Astrocyte (in vitro differentiated cells and primary cell): ENCODE measurements around the gene FAM107B. TPM values are rescaled to one million over a fixed set of nuclear protein-coding genes. Genes with fewer than 3 reads are reported as not detected.
"Not testable (repeated sequence)": the region's sequence is repeated elsewhere in the genome, so short reads cannot be mapped to it uniquely, and the experiment has no call there.

ENCODE experiments used
- DNase-seq: peaks from one replicate; pipeline ENCODE4 v3.0.0-alpha.2; 2010; ENCODE audit warnings: low read depth
- FAIRE-seq: peaks from 2 replicates; lab custom pipeline; 2011; peaks lifted over from hg19 to GRCh38; lab: Jason Lieb, UNC
- H2AFZ ChIP-seq: 2 replicates; pipeline ENCODE4 v1.6.0; 2012; ENCODE audit warnings: low read depth, low read length, inconsistent platforms
- H3K27ac ChIP-seq: 2 replicates; pipeline ENCODE4 v1.5.1; 2011; ENCODE audit warnings: low read depth, low read length, inconsistent platforms
- H3K27me3 ChIP-seq: 2 replicates; pipeline ENCODE4 v1.6.0; 2011; ENCODE audit warnings: low read length, inconsistent platforms; ENCODE audit not compliant: insufficient read depth
- H3K36me3 ChIP-seq: 2 replicates; pipeline ENCODE4 v1.5.1; 2011; ENCODE audit warnings: low read length, inconsistent platforms; ENCODE audit not compliant: insufficient read depth
- H3K4me1 ChIP-seq: 2 replicates; pipeline ENCODE4 v1.5.1; 2011; ENCODE audit warnings: low read length, inconsistent platforms; ENCODE audit not compliant: insufficient read depth
- H3K4me2 ChIP-seq: 2 replicates; pipeline ENCODE4 v1.6.0; 2012; ENCODE audit warnings: low read length, inconsistent platforms
- H3K4me3 ChIP-seq: 2 replicates; pipeline ENCODE4 v1.5.1; 2011; ENCODE audit warnings: low read depth, mild to moderate bottlenecking, low read length, inconsistent platforms; ENCODE audit not compliant: insufficient read depth
- H3K79me2 ChIP-seq: 2 replicates; pipeline ENCODE4 v1.6.0; 2012; ENCODE audit warnings: mild to moderate bottlenecking, low read length, inconsistent platforms; ENCODE audit not compliant: insufficient read depth
- H3K9ac ChIP-seq: 2 replicates; pipeline ENCODE4 v1.6.0; 2012; ENCODE audit warnings: mild to moderate bottlenecking, low read length, inconsistent platforms
- H3K9me3 ChIP-seq: 2 replicates; pipeline ENCODE4 v1.5.1; 2012; ENCODE audit warnings: low read depth, mild to moderate bottlenecking, low read length, inconsistent platforms; ENCODE audit not compliant: insufficient read depth
- H4K20me1 ChIP-seq: 2 replicates; pipeline ENCODE4 v1.6.0; 2012; ENCODE audit warnings: low read length, inconsistent platforms; ENCODE audit not compliant: insufficient read depth
- H3K27ac Mint-ChIP-seq: one replicate; pipeline ENCODE4 v1.8.0; 2021; ENCODE audit warnings: mild to moderate bottlenecking, mixed read lengths; ENCODE audit not compliant: unreplicated experiment
- H3K27me3 Mint-ChIP-seq: one replicate; pipeline ENCODE4 v1.8.0; 2021; ENCODE audit warnings: low read depth, mixed read lengths; ENCODE audit not compliant: unreplicated experiment
- H3K36me3 Mint-ChIP-seq: one replicate; pipeline ENCODE4 v1.8.0; 2021; ENCODE audit warnings: low read depth, mixed read lengths; ENCODE audit not compliant: unreplicated experiment
- H3K4me1 Mint-ChIP-seq: one replicate; pipeline ENCODE4 v1.8.0; 2021; ENCODE audit warnings: low read depth, mixed read lengths; ENCODE audit not compliant: unreplicated experiment
- H3K4me3 Mint-ChIP-seq: one replicate; pipeline ENCODE4 v1.8.0; 2021; ENCODE audit warnings: mild to moderate bottlenecking, moderate library complexity, mixed read lengths; ENCODE audit not compliant: unreplicated experiment
- H3K9me3 Mint-ChIP-seq: one replicate; pipeline ENCODE4 v1.8.0; 2021; ENCODE audit warnings: mild to moderate bottlenecking, mixed read lengths; ENCODE audit not compliant: unreplicated experiment
- CTCF ChIP-seq: IDR thresholded peaks from 2 replicates; pipeline ENCODE4 v1.5.1; 2011; ENCODE audit warnings: low read depth, mild to moderate bottlenecking, inconsistent platforms, low read length, moderate library complexity; ENCODE audit not compliant: insufficient read depth
- EZH2 ChIP-seq: IDR thresholded peaks from 2 replicates; pipeline ENCODE4 v1.6.1; 2012; ENCODE audit warnings: mild to moderate bottlenecking, low read length, inconsistent platforms; ENCODE audit not compliant: insufficient read depth
- total RNA-seq: library from RNA; stranded (reverse); gene quantifications from 2 replicates; pipeline ENCODE4 v1.2.1, GENCODE V29; 2021

Gene FAM107B
- total RNA-seq, 1 donor from 2014 or later = 36.0 TPM

DNA sequence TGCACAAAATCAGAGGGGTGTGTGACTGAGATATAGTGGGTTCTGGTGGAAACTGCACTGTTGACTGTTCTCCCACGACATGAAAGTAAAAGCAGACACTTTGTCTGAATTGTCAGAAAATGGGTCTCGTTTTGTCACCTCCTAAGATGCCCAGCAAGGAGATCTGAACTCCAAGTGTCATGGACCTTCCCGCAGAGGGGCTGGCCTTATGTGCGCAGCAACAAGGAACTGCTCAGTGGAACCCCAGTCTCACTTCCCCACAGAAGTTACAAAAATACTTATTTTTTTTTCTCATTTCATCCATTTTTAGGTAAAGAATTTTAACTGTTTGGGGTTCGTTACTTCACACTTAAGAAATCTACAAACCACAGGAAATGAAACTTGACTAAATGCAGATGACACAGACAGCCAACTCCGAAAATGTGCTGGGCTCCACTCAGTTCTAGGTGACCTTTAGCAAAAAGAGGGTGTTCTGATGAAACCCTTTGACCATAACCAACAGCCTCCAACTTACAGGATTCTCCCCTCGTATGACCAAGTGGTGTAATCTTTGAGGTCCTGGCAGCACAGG is 115.0 kb downstream of the FAM107B start:
- H4K20me1 ChIP-seq = no peaks in the 10 kb centered on the region
- no peaks in the 10 kb centered on the region for H3K9me3 Mint-ChIP-seq
- DNase-seq (no peak), FAIRE-seq (no peak)
- peaks cover 2% of the 10 kb centered on the region for H3K27me3 Mint-ChIP-seq
- H3K4me1 ChIP-seq = peaks cover 6% of the 10 kb centered on the region
- H3K4me2 ChIP-seq = no peak overlapping the region
- H3K36me3 Mint-ChIP-seq = no peaks in the 10 kb centered on the region
- H3K27ac ChIP-seq = no peak overlapping the region
- H3K4me1 Mint-ChIP-seq = peaks cover 11% of the 10 kb centered on the region
- no peak overlapping the region for H3K4me3 ChIP-seq
- TF ChIP-seq EZH2 (no peak), CTCF (no peak)
- H3K79me2 ChIP-seq = no peaks in the 10 kb centered on the region
- H3K9me3 ChIP-seq = no peaks in the 10 kb centered on the region
- H3K4me3 Mint-ChIP-seq = no peak overlapping the region
- H3K36me3 ChIP-seq = no peaks in the 10 kb centered on the region
- H3K27ac Mint-ChIP-seq = no peak overlapping the region
- H3K27me3 ChIP-seq = no peaks in the 10 kb centered on the region
- H2AFZ ChIP-seq = no peak overlapping the region
- H3K9ac ChIP-seq = no peak overlapping the region

DNA sequence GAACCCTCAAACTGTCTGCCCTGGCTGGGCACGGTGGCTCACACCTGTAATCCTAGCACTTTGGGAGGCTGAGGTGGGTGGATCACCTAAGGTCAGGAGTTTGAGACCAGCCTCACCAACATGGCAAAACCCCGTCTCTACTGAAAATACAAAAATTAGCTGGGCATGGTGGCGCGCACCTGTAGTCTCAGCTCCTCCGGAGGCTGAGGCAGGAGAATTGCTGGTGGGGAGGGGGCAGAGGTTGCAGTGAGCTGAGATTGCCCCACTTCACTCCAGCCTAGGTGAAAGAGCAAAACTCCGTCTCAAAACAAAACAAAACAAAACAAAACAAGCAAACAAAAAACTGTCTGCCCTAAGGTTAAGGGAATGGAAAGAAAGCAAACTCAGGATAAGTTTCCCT is 115.6 kb downstream of the FAM107B start:
- not testable (repeated sequence) for H3K27ac ChIP-seq, H3K27ac Mint-ChIP-seq, H3K27me3 Mint-ChIP-seq, H3K27me3 ChIP-seq, H4K20me1 ChIP-seq, H3K4me1 ChIP-seq, H3K9me3 Mint-ChIP-seq, H3K36me3 Mint-ChIP-seq, H3K4me3 Mint-ChIP-seq, H2AFZ ChIP-seq, H3K79me2 ChIP-seq, H3K36me3 ChIP-seq, H3K9me3 ChIP-seq, DNase-seq, H3K9ac ChIP-seq, FAIRE-seq, H3K4me3 ChIP-seq
- peaks cover 17% of the 10 kb centered on the region for H3K4me1 Mint-ChIP-seq
- H3K4me2 ChIP-seq = peak overlapping the region; percentile 58

GRCh38 chr10:14658331-14659127 is 116.2 kb downstream of the FAM107B start:
- peaks cover 2% of the 10 kb centered on the region for H3K27me3 Mint-ChIP-seq
- no peak overlapping the region for H3K4me3 ChIP-seq
- H3K4me1 Mint-ChIP-seq = peaks cover 23% of the 10 kb centered on the region
- peak; percentile 91 for DNase-seq
- TF ChIP-seq EZH2 = no peak
- TF ChIP-seq CTCF = no peak
- FAIRE-seq = no peak
- H3K4me2 ChIP-seq = peak overlapping the region; percentile 58
- peak overlapping the region; percentile 54 for H3K27ac Mint-ChIP-seq
- peaks cover 9% of the 10 kb centered on the region for H3K4me1 ChIP-seq
- no peaks in the 10 kb centered on the region for H3K79me2 ChIP-seq
- H3K27ac ChIP-seq = peak overlapping the region; percentile 11
- H3K27me3 ChIP-seq = no peaks in the 10 kb centered on the region
- H3K36me3 Mint-ChIP-seq = no peaks in the 10 kb centered on the region
- H3K36me3 ChIP-seq = no peaks in the 10 kb centered on the region
- H3K9me3 ChIP-seq = no peaks in the 10 kb centered on the region
- no peak overlapping the region for H3K9ac ChIP-seq
- H4K20me1 ChIP-seq = no peaks in the 10 kb centered on the region
- H2AFZ ChIP-seq = peak overlapping the region; percentile 20
- H3K9me3 Mint-ChIP-seq = no peaks in the 10 kb centered on the region
- no peak overlapping the region for H3K4me3 Mint-ChIP-seq
